Measurements from ENCODE around the gene FBXO11.
"Not testable (repeated sequence)": the region's sequence is repeated elsewhere in the genome, so short reads cannot be mapped to it uniquely, and the experiment has no call there.

Gene FBXO11

DNA sequence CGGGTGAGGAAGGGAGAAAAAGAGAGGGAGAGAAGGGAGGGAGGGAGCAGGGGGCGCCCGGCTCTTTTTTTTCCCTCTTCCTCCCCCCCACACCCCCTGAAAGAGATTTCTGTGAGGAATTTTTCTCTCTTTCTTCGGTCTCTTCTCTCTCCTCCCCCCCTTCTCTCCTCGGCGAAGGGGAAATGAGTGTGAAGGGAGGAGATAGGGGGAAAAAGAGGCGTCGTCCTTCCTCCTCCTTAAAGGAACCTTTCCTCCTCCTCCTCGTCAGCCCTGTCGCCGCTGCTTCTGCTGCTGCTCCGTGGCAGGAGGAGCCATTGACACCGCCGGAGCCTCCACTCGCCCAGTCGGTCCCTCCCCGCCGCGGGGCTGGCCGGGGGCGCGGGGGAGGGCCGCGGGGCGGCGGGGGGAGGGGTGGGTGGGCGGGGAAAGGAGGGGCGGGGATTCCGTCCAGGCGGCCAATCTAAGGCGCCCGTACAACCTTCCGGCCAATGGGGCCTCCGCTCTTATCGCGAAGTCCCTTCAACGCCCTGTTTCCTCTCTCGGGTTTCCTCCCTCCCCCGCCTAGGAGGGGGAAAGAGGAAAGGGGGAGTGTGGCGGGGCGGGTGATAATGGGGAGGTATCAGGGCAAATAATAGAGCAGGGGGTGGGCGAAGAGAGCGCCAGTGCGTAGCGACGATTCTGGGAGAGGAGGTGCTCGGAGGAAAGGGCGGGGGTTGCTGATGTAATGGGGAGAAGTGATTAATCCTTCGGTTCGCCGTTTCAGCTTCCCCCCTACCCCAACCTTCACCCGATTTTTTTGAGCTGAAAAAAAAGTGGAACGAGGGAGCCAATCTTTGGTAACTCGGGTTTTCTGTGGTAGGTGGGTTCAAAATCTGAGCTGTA, at the start of gene FBXO11:
FBXO11 (minus strand) TSS at position 342 of the 882 bp plus-strand sequence. CDS start 778 bp downstream, outside the sequence.
- peak; percentile 89 to 95 for DNase-seq

DNA sequence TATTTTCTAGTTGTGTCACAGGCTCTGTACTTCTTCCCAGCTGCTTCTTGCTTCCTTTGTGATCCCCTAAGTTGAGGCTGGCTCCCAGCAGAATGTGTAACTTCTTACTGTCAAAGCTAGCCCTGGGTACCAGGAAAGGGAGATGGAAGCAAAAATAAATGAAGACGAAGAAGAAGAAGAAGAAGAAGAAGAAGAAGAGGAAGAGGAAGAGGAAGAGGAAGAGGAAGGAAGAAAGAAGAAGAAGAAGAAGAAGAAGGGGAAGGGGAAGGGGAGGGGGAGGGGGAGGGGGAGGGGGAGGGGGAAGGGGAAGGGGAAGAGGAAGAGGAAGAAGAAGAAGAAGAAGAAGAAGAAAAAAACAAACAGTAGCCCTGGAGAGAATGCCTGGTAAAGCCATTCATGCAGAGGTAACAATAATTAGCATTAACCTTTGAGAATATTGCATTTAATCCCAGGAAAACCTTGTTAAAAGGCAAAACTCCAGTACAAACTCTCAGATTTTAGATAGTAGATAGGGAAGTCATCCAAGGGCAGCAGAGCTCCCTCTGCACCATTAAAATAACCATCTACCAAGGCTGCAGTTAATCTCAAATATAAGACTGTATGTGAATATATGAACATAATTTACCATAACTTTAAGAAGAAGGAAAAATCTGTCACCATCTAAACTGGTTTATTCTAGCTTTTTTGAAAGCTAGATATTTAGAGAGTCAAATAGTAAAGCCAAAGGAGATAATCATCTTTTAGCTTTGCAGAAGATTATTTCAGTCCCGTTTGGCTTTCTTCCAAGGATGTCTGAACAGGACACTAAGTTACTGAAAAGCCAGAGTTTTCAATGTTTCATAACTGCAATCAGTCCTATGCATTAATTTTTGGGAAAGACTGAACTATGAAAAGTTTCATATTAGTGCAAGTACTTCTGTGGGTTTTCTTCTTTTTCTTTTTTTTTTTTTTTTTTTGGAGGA, 44.3 kb upstream of the FBXO11 start:
- DNase-seq, result no peak

DNA sequence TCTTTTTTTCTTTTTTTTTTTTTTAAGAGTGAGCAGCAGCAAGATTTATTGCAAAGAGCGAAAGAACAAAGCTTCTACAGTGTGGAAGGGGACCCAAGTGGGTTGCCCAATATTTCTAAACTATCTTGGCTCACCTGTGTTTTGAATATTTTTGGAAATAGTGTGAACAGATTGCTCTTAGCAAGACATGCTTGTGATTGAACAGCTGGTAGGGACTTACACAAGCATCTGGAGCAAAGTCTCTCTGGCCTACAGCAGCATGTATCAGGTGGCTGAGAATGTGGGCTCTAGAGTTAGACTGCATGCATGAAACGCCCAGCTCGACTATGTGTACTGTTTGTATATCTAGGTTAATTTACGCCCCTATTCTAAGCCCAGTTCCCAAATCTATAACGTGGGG, 40.3 kb upstream of the FBXO11 start:
- no peak for DNase-seq

DNA sequence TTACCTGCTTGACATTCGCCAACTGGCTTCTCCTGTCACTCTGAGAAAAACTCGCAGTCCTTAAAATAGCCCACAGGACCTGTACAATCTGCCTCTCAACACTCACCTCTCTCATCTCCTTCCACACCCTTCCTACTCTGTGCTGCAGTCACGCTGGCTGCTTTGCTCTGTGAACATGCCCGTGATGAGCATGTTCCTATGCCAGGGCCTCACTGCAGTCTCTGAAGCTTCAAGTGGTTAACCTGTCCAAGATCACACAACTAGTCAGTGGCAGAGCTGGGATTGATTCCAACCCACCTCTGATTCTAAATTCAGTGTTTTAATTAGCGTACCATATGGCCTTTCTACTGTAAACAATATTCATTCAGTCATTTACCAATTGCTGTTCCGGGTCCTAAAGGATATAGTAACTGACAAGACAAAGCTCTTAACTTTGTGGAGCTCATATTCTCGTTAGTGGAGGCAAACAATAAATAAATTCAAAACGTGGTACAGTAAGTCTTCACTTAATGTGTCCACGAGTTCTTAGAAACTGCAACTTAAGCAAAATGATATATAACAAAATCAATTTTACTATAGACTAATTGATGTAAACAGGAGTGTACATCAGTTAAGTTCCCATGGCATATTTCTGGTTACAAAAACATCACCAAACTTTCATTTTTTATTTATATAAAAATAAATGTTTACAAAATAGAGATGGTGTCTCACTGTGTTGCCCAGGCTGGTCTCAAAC, 38.9 kb upstream of the FBXO11 start:
- no peak for DNase-seq

DNA sequence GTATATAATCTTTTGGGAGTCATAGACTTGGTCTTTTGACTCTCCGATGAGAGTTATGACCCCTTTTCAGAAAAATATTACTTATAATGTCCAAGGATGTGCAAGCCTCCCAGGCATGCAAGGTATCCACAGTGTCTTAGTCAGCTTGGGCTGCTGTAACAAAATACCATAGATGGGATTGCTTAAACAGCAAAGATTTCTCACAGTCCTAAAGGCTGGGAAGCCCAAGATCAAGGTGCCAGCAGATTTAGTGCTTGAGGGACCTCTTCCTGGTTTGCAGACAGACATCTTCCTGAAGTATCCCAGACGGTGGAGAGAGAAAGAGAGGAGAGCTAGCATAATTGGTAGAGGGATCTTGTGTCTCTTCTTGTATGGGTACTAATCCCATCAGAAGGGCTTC, 35.6 kb upstream of the FBXO11 start:
- no peak for DNase-seq

DNA sequence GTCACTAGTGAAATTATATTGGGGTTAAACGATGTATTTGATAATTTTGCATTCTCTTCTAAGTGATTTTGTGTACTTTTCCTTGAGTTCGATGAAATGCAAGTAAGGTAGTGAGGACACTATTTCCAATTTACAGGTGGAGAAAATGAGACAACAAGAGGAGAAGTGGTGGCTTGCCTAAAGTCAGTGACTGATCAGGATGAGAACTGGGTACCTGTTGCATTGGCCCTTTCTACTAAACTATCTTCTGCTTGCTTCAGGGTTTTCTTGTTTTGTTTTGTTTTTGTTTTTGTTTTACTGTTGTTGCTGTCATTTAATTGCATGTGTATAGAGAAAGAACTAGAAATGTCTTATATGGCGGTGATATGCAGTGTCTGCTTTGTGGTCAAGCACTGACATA, 31.4 kb upstream of the FBXO11 start:
- DNase-seq, result no peak

DNA sequence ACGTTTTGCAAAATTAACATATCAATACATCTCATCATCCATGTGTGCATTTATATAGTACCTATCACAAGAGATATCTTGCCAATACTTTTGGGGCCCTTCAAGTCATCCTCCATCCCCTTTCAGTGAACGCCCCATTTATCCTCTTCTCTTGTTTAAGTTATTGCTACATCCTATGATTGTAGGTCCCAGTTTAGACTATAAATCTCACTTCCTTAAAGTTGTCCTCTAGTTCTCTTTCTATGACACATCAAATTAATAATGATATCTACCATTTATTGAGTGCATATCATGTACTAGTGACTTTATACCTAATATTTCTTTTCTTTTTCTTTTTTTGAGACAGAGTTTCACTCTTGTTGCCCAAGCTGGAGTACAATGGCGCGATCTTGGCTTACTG, 28.8 kb upstream of the FBXO11 start:
- DNase-seq, result no peak

DNA sequence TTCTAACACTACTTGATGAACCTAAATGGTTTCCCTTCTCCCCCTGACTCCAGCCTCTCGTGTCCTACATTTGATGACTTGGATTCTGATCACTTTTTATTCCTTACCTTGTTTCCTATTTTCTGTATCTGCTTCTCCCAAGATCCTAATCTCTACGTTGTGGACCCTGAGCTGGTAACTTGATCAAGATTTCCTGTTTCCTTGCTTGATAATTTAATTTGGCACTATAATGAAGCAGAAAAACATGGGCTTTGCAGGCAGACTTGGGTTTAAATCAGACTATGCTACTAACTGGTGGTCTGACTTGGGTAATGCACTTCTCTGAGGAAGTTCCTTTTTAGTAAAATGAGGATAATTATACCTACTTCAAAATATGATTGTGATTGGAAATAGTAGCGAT, 11.7 kb upstream of the FBXO11 start:
- no peak for DNase-seq

DNA sequence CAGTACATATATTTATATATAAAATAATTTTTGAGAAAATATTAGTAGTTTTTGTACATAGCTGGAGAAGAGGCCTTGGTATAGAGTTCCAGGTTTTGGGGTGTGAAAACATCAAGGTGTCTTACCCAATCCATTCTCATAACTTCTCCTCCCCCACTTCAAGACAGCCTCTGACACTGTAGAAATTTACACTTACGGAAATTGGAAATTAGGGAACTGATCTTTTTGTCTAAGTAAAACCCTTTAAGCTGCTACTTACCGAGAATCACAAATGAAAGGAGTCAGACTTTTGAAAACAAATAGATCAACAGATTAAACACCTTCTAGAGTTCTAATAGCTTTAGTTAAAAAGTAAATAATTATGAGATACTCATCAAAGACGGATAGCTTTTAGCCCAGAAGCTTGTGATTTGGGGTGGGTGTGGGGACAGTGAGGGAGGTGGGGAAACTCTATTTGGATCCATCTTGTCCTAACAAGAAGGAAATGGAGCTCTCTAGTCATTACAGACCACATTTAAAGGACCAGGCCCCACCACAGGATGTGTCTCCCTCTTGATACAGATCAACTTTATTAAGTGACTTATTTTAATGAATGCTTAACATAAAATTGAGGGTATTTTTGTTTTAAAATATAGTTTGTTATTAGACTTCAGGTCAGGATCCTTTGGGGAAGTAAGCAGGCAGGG, 11.1 kb upstream of the FBXO11 start:
- DNase-seq, result no peak

DNA sequence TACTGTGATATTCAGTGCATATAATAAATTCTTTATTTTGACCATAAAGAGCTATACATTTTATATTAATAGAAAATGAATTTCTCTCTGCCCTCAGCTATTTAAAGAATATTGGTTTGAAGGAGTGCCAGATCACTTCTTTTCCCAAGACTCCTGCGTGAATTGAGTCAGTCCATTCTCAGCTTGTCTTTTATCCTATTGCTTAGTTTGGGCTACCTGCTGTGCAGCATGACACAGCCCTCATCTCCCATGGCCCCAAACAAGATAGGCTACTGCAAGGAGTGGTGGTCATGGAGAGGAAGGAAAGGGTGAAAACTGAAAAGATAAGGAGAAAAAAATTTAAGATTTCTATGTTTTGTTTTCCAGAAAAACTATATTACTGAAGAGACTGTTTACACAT, 10.1 kb upstream of the FBXO11 start:
- no peak for DNase-seq

DNA sequence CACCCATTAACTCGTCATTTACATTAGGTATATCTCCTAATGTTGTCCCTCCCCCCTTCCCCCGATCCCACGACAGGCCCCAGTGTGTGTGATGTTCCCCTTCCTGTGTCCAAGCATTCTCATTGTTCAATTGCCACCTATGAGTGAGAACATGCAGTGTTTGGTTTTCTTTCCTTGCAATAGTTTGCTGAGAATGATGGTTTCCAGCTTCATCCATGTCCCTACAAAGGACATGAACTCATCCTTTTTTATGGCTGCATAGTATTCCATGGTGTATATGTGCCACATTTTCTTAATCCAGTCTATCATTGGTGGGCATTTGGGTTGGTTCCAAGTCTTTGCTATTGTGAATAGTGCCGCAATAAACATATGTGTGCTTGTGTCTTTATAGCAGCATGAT, 4.4 kb upstream of the FBXO11 start:
- not testable (repeated sequence) for DNase-seq

DNA sequence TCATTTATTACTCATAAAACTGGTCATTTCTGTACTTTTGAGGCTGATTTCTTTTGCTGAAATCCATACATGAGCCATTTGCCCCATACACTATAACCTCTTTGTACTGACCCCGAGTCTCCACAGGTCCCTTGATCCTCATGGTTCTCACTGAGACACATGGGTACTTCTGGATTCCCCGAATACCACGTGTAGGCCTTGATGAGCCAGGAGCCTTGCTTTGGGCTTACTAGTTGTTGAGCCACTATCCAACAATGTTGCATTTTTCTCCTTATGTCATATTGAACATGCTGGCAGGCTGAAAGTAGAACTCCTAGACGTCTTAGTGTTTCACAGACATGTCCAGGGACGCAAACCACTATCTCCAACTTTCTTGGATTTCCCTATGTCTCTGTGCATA, 2.4 kb upstream of the FBXO11 start:
- no peak for DNase-seq

DNA sequence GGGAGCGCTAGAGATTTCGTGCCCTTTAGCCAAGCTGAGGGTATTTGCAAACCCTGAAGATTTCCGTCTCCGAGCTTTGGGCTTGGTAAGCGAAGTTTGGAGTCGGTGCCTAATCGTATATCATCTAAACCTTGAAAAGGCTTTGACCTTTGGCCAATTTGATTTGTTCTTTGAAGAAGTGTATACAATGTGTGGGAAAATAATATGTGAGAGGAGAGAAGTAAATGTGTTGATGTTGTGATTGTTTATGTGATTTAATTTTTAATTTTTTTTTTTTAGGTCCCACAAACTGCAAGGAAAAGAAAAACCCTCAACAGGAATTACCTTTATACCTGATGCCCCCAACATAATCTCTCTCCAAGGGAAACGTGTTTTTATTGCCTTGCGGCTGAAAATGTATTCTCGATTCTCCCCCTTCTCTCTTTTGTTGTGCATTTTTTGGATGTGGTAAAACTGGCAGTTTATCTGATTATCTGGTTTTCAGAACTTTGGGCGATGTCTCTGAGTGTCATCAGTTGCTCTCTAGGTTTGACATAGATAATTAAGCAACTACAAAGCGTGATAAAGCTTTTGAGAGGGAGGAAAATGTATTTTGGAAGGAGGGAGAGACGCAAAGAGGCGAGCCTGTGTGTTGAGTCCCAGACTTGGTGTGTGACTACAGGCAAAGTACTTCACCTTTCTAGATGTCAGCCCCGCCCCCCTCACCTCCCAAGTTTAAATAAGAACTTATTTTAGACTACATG, 912 bp upstream of the FBXO11 start:
- DNase-seq, result peak; percentile 35 to 42

DNA sequence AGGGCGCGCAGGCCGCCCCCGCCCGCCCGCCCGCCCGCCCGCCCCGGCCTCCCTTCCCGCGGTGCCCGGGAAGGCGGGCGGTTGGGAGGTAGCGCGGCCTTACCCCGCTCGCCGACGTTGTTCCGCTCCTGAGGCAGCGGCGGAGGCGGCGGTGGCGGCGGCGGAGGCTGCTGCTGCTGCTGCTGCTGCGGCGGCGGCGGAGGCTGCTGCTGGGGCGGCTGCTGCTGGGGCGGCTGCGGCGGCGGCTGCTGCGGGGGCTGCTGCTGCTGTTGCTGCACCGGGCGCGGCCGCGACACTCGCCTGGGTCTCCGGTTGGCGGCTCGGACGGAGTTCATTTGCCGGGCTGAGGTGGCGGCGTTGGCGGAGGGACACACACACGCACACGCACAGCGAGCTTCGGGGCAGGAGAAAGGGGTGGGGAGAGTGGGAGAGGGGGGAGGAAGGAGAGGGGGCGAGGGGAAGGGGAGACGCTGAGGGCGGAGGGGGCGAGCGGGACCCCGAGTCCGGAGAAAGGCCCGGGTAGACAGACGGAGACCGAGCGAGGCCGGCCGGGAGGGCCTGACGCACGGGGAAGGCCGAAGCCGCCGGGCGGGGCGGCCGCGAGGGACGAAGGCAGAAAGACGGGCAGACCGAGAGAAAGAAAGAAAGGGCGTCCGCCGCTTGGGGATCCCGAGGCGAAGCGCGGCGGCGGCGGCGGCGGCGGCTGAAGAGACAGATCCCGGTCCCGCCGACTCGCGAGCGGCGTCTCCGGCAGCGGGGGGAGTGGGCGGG, 727 bp downstream of the FBXO11 start:
- peak; percentile 62 to 64 for DNase-seq

DNA sequence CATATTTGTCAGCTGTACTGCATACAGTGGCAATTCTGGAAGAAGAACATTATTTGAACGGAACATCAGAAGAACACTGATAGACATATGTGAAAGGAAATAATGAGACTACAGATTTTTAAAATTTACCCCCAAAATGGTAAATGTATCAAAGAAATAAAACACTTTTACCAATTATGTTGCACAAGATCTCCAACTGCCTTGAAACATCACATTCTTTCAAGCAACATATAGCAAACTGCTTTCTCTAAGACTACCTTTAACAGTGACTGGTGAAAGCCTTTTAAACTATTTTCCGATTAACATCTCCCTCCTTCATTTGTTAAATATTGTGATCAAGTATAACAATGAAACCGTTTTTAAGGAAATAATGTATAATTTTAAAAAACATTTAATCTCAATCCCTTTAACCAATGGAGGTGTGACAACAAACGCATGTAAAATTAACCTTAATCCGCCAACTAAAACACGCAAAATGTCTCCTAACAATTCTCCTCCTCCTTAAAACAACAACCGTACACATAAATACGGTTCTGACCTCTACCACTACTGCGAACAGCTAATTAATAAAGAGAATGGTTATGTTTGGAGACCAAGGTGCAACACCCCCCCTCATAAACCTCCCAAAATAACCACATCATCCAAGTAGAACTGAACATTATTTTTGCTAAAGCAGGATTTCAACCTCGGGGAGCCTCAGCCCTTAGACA, 2.4 kb downstream of the FBXO11 start:
- no peak for DNase-seq

DNA sequence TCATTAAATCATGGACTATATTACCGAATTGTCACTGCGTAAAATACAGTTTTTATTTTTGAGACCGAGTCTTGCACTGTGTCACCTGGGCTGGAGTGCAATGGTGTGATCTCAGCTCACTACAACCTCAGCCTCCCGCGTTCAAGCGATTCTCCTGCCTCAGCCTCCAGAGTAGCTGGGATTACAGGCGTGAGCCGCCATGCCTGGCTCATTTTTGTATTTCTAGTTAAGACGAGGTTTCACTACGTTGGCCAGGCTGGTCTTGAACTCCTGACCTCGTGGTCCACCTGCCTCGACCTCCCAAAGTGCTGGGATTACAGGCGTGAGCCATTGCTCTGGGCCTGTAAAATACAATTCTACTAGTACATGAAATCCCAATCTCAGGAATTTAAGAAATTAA, 4.4 kb downstream of the FBXO11 start:
- not testable (repeated sequence) for DNase-seq

DNA sequence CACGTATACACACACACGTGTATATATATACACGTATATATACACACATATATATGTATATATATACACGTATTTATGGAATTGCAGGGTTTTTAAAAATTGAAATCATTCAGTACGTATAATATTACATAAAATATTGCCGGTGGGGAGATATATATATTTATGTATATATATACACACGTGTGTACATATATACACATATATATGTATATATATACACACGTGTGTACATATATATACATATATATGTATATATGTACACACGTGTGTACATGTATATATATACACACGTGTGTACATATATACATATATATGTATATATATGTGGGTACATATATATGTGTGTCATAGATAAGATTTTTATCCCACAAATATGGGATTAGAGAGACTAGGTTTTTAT, 5.4 kb downstream of the FBXO11 start:
- DNase-seq, result no peak

DNA sequence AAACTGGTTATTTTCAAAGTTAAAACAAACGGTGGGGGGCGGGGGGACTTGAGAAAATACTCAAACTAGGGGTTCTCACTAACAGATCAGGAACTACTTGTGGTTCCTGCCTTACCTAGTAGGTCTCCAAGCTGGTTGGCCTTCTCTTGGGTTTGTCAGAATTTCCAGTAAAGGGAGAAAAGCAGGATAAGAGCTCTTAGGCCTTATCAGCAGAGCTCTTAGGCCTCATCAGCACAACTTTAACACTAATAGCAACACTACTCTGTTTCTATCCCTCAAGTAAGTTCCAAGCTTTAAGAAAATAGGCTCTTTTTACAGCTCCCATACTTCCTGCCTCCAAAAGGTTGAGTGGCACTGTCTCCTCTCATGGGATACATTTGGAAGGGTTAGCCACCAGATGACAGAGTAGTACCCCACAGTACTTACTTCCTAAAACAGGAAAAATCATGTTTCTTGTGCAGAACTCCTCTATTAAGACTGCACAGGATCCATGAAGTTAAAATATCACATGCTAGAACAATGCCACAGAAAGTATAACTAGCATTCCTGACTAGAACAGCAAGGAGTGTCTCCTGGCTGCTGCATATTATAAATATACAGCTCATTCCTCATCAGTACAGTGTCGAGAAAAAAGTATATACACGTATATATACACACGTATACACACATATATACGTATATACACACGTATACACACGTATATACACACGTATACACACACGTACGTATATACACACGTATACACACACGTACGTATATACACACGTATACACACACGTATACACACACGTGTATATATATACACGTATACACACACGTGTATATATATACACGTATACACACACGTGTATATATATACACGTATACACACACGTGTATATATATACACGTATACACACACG, 6.1 kb downstream of the FBXO11 start:
- DNase-seq, result no peak

Measured in stimulated activated CD4-positive, alpha-beta T cell treated with anti-CD3 and anti-CD28 coated beads, Interleukin-2, amount 100 ng/mL, for 24 hours (primary cell).